Midbrain (tissue), 1 donor: ENCODE measurements around the gene HTR7.

ENCODE experiments used
- DNase-seq: peaks from one replicate; lab custom pipeline; 2025; lab: John Stamatoyannopoulos, UW

Gene HTR7

DNA sequence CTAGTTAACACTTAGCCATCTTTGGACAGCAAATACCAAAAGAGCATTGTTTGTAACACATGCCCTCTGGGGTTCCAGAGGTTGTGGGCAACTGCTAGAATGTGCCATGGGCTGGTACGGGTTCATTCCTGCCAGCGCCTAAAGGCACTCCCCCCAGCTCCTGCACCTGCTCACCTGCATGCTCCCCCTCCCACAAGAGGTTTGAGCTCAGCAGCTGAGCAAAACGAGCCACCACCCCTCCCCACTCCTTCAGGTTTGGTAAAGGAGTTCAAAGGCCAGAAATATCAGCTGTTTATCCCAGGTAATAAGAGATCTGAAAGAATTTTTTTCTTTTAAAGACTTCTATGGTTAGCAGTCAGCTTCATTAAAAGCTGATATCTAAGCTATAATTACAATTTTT, 53.5 kb downstream of the HTR7 start:
- no peak for DNase-seq

DNA sequence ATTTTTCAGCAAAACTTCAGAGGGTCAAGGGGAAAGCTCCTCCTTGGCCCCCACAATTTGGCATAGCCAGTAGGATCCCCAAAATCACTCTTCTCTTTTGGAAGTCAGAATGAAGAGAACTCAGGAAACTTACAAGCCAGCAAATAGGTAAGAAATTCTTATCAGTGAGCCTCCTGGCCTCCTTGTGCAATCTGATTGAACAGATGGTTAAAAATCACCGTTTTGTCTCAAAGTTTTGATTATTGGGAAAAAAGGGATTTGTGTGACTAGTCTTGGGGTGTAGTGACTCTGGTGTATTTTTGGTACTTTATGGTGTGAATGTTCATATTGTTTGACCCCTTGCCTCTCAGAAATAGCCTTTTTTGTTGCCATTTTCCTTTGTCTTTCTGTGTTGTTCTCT, 56.2 kb downstream of the HTR7 start:
- no peak for DNase-seq

DNA sequence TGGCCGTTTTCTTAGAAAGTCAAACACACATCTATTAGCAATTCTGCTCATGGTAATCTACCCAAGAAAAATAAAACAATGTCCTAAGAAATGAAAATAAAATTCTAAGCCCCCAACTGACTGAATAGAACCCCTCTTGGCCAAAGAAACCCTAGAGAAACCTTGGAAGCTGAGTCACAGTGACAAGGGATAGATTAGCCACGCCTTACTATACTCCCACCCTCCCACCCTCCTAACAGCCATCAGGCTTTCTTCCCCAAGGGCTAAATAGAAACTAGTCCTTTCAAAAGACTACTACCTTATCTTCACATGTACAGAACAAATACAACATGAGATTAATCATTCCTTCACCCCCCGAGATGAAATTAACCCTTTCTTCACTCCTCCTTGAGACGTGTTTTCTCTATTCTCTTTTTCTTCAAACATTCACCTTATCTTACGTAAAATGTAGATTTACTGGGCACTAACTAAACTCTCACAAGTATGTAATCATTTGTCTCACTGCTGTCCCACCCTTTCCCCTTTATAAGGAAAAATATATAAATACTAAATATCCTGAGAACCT, 57.5 kb downstream of the HTR7 start:
- no peak for DNase-seq

DNA sequence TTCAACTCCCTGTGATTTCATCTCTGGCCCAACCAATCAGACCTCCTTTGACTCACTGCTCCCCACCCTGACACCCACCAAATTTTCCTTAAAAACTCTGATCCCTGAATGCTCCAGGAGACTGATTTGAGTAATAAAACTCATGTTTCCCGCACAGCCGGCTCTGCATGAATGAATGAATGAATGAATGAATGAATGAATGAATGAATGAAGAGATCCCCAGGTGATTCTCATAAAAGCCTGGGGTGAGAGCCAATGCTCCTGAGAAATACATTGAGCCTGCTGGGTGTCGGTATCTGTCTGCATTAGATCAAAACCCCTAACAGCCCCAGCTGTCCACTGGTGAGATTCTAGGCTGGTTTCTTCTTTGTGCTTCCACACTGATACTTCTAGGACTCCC, 58.7 kb downstream of the HTR7 start:
- DNase-seq: no peak

DNA sequence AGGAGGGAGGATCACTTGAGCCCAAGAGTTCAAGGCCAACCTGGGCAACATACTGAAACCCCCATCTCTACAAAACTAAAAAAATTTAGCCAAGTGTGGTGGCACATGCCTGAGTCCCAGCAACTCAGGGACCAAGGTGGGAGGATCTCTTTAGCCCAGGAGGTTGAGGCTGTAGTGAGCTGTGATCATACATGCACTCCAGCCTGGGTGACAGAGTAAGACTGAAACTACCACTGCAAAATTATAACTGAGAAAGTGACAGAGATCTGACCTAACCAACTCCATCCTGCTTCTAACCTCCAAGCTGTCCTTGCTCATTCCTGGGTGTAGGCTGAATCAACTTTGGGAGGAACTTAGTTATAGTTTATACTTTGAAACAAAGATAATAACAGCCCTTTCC, 59.4 kb downstream of the HTR7 start:
- no peak for DNase-seq

DNA sequence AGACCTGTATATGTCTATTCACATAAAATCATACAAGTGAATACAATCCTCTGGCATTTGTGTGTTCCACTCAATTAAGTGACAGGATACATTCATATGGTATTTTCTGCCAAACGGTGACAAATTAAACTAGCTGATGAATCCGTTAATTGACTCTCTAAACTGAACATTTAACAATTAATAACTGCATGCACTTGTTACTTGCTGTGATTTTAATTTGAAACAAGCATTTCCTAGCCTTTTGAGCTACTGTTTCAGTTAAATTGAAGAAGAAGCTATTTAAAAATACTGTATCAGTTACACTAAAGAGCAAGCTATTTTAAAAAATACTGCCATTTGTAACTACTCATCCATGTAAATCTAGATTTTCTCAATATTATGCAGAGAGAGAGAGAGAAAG, 67.4 kb downstream of the HTR7 start:
- DNase-seq: no peak

DNA sequence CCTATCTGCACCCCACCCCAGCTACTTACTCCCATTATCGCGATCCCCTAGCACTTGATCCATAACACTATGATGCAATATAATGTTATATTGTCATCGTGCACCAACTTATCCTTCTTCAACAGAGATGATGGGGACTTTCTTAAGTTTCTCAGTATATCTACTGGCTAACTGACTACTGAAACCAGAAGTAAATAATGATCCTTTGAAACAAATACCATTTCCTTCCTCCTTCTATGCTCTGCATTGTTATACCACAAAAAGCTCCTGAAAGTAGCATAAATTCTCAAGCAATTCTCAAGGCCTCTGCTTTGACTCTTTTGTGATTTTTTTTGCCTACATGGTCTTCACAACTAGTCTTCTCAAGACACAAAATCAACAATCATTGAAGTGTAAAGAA, 68.9 kb downstream of the HTR7 start:
- DNase-seq: no peak

DNA sequence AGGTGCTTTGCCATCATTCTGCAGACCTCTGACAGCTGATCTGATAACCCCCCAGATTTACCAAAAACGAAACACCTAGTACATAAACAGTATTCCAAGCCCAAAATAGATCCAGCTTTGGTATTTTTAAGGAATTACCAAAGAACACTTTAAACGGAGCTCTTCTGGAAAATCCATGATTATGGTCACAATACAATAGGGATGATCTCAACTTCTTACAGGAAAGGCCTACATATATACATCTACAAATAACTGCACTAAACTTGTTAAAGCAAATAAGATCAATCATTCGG, 69.7 kb downstream of the HTR7 start:
- no peak for DNase-seq

DNA sequence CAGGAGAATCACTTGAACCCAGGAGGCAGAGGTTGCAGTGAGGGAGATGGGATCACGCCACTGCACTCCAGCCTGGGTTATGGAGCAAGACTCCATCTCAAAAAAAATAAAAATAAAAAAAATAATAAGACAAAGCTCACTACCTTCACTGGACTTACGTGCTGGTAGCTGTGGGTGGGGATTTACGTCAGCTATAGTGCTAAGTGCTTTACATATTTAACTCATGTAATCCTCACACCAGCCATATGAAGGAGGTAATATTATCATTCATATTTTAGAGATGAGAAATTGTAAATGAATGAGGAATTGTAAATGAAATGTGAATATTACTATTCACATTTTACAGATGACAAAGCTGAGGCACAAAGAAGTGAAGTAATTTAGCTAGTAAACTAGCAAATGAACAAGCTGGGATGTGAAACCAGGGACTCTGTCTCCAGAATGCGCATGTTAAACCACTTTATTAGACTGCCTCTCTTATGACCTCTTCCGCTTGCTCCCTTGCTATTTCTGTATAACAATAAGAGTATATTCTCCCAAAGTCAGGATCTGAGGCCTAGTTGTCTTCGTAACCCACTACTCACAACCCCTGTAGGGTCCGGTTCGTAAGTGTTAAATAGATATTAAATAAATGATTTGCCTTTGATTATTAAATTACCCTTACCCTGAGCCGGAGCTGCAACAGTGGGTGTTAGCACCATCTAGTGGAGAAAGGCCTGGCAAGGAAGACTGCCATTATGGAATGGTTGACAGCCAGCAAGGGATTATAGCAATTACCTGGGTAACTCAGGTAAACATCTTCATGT, 70.2 kb downstream of the HTR7 start:
- no peak for DNase-seq

DNA sequence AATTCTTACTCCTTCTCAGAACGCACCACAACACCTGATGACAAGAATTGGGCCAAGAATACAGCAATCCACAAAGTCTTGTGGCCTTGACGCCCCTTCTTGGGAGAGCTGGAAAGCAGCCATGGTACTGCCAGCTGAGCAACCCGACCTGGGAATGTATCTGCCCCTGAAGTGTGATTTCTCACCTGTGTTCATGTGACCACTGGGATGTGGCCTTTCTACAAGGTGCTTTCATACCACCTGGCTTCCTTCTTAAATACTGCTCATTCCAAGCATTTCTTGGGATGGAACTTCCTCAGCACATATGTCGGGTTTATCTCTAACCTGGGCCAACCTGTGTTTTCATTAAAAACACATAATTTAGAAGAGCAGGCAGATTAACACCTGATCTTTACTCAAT, 72.1 kb downstream of the HTR7 start:
- no peak for DNase-seq

DNA sequence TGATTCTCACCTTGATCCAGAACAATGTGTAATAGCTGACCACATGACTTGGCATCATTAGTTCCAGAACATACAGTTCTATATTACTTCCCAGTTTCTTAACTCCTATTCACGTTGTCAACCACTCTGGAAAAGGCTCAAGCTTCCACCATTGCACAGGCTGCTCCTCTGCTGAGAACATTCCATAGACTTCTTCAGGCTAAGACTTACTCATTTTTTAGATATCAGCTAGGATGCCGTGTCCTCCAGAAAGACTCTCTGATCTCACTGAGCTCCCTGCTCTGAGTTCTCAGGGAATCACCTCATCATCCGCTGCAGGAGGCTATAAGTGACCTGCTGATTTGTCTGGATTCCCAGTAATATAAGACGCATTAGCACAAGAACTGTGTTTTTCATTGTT, 73.1 kb downstream of the HTR7 start:
- no peak for DNase-seq

DNA sequence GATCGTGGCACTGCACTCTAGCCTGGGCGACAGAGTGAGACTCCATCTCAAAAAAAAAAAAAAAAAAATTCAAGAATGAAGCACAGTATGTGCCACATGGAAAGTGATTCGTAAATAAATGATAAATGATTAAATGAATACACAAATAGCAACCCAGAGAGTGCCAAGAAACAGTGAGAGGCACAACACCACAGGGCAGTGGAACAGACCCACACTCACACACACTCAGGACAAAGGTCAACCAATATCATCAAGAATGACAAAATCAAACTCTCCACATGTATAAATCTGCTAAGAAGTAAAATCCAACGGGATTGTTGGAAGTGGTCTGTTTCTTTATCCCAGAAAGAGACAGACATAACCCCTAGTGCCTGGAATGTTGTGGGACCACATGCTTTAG, 77.4 kb downstream of the HTR7 start:
- DNase-seq: no peak

DNA sequence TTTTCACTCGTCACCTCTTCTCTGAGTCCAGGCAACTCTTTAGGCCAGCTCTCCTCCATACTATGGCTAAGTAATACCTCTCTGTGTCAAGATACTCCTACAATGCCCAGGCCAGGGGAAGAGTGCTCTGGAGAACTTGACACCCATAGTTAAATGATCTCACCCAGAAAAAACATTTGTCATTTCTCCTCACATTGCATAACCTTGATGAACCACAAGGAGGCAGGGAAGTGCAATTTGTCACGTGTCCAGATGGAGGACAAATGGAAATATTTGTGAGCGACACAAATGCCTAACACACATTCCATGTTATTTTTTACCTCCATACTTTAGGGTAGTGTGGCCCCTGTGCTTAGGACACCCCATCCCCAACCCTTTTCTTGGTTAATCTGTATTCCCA, 78.3 kb downstream of the HTR7 start:
- DNase-seq: no peak

DNA sequence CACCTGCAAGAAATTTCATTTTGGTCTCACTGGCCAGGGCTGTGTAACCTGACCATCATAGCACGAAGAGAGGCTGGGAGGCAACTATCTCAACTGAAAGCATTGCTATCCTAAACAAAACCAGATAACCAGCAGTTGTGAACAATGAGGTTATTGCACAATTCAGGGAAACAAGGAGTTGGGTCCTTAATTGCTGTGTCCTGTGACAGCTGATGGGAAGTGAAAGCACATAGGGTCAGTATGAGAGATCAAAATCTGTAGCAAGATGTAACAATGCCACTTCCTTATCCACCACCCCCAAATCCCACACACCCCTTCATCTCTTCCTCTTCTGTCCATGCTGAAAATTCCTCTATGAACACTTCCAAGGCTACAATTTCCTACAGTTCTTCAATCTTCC, 80.2 kb downstream of the HTR7 start:
- no peak for DNase-seq

DNA sequence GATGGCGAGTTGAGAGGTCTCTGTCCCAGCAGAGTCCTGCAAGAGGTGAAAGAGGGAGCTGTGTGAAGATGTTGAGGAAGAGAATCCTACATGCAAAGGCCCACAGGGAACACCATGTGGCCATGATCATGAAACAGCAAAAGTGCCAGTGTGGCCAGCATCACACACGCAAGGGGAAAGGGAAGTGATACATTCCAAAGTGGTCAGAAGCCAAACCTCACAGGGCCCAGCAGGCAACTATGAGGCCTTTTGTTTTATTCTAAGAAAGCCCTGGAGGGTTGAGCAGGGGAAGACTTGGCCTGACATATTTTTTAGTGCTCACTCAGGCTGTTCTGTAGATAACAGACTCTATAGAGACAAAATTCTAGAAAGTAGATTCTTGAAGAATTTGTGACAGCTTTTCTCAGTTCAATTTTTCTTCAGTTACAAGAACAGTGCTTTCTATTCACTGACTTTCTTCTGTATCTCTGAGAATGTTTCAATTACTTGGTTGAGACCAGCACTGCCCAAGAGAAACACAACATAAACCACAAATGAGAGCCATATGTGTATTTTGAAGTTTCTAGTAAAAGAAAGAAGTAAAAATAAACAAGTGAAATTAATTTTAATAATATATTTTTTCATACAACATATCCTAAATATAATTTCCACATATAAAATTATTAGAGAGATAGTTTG, 82.3 kb downstream of the HTR7 start:
- DNase-seq: peak; percentile 7

DNA sequence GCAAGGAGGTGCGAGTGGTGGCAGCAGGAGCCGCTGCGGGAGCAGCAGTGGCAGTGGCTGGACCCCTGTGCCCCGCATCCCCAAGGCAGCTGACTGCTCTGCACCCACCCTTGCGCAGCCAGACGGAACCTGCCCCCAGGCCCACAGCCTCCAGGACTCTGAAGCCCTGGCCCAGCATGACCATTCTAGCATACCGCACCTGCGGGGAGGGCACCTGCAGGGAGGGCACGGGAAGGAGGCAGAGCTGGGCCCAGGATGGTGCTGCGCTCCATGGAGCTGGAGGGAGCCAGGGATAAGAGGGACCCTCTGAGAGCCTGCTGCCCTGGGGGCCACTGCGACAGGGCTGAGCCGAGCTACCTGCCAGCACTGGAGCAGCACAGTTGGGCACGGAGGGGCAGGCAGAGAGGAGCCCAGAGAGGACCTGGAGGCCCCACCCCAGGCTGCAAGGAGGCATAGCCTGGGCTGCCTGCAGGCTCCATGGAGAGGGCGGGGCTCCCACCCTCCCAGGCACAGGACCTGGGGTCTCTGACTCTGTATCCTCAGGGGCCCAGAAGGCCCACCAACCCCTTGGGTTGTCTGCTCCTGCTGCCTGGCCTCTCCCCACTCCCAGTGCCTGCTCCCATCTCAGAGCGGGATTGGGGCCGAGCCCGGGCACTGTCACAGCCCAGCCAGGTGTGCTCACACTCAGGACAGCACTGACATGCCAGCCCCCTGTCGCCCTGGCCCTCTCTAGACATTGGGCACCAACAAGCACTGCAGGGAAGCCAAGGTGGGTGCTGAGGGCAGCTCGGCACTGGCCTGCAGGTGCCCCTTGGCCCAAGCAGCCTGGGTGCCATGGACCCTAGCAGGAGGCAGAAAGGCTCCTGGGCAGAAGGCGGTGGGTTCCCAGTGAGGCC, 87.6 kb downstream of the HTR7 start:
- no peak for DNase-seq

DNA sequence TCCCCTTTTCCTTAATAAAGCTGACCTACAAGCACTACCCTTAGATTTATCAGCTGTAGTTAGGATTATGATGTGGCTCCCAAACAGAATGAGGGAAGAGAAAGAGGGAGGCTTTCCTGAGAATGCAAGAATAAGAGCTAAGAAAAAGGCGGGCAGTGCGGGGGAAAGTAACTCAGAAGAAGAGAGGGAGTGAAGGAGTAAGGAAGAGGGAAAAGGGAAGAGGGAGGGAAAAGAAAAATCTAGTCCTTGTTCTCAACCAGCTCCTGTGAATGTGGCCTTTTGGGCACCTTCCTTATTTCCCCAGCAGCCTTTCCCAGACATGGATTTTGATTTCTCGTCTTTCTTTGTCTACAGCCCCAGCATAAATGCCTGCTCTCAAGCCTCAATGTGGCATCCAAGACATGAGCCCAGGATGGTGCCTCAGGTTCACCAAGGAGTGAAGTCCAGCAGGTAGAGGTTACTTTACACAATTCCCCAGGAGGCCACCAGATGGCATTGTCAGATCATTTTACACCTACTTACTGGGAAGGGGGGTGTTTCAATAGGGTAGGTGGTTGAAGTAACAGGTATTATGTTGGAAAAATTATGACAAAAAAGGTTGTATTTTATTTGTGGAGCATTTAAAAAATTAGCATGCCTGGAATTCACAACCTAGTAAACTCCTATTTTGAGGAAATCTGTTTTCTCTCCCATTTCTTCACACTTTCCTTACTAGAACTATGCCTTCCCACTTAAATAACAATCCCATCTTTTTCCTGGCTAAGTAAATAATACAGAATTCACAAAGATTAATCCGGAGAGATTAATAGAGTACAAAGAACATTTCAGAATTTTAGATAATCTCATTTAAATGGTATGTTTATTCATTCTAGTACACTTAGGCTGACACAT, 106.5 kb downstream of the HTR7 start:
- DNase-seq: peak; percentile 14

DNA sequence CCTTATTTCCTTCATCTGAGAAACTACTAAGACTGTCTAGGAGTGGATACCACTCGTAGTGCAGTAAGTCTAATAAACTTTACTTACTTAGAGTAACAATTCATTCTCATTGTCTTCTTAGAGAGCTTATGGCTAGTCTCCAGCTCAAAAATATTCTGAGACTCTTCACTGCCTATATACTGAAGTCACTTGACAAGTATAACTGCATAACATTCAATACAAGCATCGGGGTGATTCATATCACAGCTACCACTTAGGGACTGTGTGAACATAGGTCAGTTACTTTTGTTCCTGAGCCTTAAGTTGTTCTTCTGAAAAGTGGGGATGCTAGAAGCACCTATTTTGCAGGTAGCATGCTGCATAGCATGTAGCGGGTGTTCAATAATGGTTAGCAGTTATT, 111.0 kb downstream of the HTR7 start:
- no peak for DNase-seq

DNA sequence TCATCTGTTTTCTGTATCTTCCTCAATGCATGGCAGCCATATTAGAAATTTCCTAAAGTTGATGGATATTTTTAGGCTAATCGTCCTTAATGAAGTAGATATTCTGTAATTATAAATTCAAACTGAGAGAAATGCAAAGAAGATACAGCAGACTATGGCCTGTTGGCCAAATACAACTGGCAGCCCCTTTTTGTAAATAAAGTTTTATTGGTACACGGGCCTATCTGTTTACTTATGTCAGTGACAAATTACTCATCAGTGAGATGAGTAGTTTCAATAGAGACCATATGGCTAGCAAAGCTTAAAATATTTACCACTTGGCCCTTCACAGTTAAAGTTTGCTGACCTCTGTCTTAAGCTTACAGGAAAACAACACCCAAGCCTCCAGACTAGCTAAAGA, 112.3 kb downstream of the HTR7 start:
- DNase-seq: no peak

DNA sequence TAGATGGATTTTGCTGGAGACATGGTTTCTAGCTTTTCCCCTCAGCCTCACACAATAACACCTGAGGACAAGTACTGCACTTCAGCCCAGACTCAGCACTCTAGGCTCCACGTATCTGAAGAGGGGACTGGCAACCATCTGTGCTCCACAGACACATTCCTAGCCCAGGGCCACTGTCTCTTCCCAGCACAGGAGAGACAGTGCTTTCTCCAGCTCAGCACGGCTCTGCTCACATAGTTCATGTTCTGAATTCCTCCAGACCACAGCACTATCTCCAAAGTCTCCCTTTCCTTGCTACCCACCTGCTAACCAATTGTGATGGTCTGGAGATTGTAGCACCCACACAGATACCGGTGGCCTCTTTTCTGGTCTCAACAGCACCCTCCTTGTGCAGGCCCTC, 114.5 kb downstream of the HTR7 start:
- DNase-seq: no peak

DNA sequence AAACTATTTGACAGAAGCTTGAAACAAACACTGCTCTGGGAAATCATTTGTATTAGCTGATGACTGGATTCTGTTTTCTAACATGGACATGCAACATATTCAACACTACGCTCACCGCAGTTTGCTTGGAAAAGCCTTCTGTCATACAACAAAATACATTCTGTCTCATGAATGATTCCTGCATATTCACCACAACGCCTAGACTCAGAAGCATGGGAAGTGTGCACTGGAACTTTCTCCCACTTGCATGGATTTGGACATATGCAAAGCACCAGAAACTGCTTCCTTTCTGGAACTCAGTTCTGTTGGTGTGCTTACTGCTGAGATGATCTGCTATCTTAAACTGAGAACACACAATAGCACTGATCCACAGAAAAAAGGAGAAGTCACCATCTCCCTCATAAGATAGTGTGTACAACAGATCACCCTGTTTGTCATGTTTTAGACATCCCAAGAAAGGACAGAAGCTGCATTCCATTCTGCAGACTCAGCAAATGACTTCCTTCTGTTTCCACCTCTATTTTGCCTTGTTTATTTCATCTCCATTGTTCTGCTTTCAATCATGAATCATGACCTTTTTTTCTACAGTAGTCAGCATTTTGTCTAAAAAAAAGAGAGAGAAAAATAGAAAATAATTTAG, 115.8 kb downstream of the HTR7 start:
- no peak for DNase-seq
